ENCODE data around the gene DNHD1. TPM values are rescaled to one million over a fixed set of nuclear protein-coding genes. Genes with fewer than 3 reads are reported as not detected.

Gene DNHD1
- polyA plus RNA-seq, 3 donors = 0.24 to 21.0 (median 0.59) TPM

- Histone ChIP-seq H3K4me3 (replicated peaks in 1 of 3; ENCODE audit: low read depth in 2 of 3, low read length in 3 of 3) (no peak overlapping the region), H3K27ac (ENCODE audit: low read depth in 1 of 2, low read length in 2 of 2) (no peak overlapping the region), H3K9ac (ENCODE audit: insufficient read depth, low read length, poor library complexity, severe bottlenecking) (no peak overlapping the region), H3K4me1 (ENCODE audit: control insufficient read depth in 1 of 2, insufficient read depth in 2 of 2, low read length in 2 of 2) (no peaks in the 10 kb centered on the region), H3K9me3 (replicated peaks in 1 of 2; ENCODE audit: control insufficient read depth in 1 of 2, insufficient read depth in 1 of 2, low read length in 2 of 2) (peaks cover 6 to 12% of the 10 kb centered on the region in 2 donors), H3K36me3 (replicated peaks in 1 of 2; ENCODE audit: control insufficient read depth in 1 of 2, insufficient read depth in 2 of 2, low read length in 2 of 2) (peaks cover 4 to 20% of the 10 kb centered on the region in 2 donors), H3K27me3 (ENCODE audit: control insufficient read depth in 2 of 2, insufficient read depth in 2 of 2, low read length in 2 of 2) (no peaks in the 10 kb centered on the region), H2AFZ (ENCODE audit: insufficient read depth, low read depth, low read length, poor library complexity, severe bottlenecking) (no peak overlapping the region), H4K20me1 (ENCODE audit: insufficient read depth, low read length) (no peaks in the 10 kb centered on the region), H3K4me2 (replicated peaks; ENCODE audit: extremely low read depth, low read length, poor library complexity, severe bottlenecking) (no peak overlapping the region), H3K79me2 (ENCODE audit: insufficient read depth, low read length) (no peaks in the 10 kb centered on the region)
- TF ChIP-seq CTCF (IDR thresholded peaks at IDR 0.05) = no peak
- H3K36me3 Mint-ChIP-seq = peaks cover 39 to 59% of the 10 kb centered on the region in 2 donors
- no peaks in the 10 kb centered on the region for H3K27me3 Mint-ChIP-seq (ENCODE audit: low read depth in 3 of 3)
- H3K4me3 Mint-ChIP-seq = no peak overlapping the region
- WGBS (ENCODE audit: insufficient coverage) = no CpG with 5 or more reads among the region's 1 CpG
- H3K27ac Mint-ChIP-seq = no peak overlapping the region
- peaks cover 17 to 27% (median 23%) of the 10 kb centered on the region in 7 donors for H3K9me3 Mint-ChIP-seq
- no peaks in the 10 kb centered on the region for H3K4me1 Mint-ChIP-seq
- intact Hi-C loops (cut with micrococcal nuclease) = no loop called here
- no peak for DNase-seq
These were observed 86.5 kb downstream of the DNHD1 start for GRCh38 chr11:6583584-6583983.

- Mint-ChIP-seq H3K4me1 (no peaks in the 10 kb centered on the region), H3K27ac (no peak overlapping the region), H3K4me3 (no peak overlapping the region), H3K27me3 (ENCODE audit: low read depth in 3 of 3) (no peaks in the 10 kb centered on the region), H3K36me3 (peaks cover 39 to 64% of the 10 kb centered on the region in 2 donors), H3K9me3 (peaks cover 17 to 27% (median 23%) of the 10 kb centered on the region in 7 donors)
- no peak overlapping the region for H3K4me2 ChIP-seq (replicated peaks; ENCODE audit: extremely low read depth, low read length, poor library complexity, severe bottlenecking)
- peaks cover 4 to 20% of the 10 kb centered on the region in 2 donors for H3K36me3 ChIP-seq (replicated peaks in 1 of 2; ENCODE audit: control insufficient read depth in 1 of 2, insufficient read depth in 2 of 2, low read length in 2 of 2)
- H2AFZ ChIP-seq (ENCODE audit: insufficient read depth, low read depth, low read length, poor library complexity, severe bottlenecking) = no peak overlapping the region
- no peak overlapping the region for H3K27ac ChIP-seq (ENCODE audit: low read depth in 1 of 2, low read length in 2 of 2)
- DNase-seq = no peak
- peaks cover 6 to 12% of the 10 kb centered on the region in 2 donors for H3K9me3 ChIP-seq (replicated peaks in 1 of 2; ENCODE audit: control insufficient read depth in 1 of 2, insufficient read depth in 1 of 2, low read length in 2 of 2)
- no peaks in the 10 kb centered on the region for H4K20me1 ChIP-seq (ENCODE audit: insufficient read depth, low read length)
- no peaks in the 10 kb centered on the region for H3K79me2 ChIP-seq (ENCODE audit: insufficient read depth, low read length)
- WGBS (ENCODE audit: insufficient coverage) = 100% methylated on average over 2 of the region's 4 CpGs
- H3K9ac ChIP-seq (ENCODE audit: insufficient read depth, low read length, poor library complexity, severe bottlenecking) = no peak overlapping the region
- TF ChIP-seq CTCF (IDR thresholded peaks at IDR 0.05) = no peak
- no peaks in the 10 kb centered on the region for H3K4me1 ChIP-seq (ENCODE audit: control insufficient read depth in 1 of 2, insufficient read depth in 2 of 2, low read length in 2 of 2)
- intact Hi-C loops (cut with micrococcal nuclease) = no loop called here
- H3K4me3 ChIP-seq (replicated peaks in 1 of 3; ENCODE audit: low read depth in 2 of 3, low read length in 3 of 3) = no peak overlapping the region
- no peaks in the 10 kb centered on the region for H3K27me3 ChIP-seq (ENCODE audit: control insufficient read depth in 2 of 2, insufficient read depth in 2 of 2, low read length in 2 of 2)
These were observed 87.4 kb downstream of the DNHD1 start for GRCh38 chr11:6584528-6584927.
